ENCODE measurements around the gene CATSPERD.
A peak's percentile ranks its signal among the peaks of the same experiment; 100 is the strongest.
"Not testable (repeated sequence)": the region's sequence is repeated elsewhere in the genome, so short reads cannot be mapped to it uniquely, and the experiment has no call there.

Gene CATSPERD

DNA sequence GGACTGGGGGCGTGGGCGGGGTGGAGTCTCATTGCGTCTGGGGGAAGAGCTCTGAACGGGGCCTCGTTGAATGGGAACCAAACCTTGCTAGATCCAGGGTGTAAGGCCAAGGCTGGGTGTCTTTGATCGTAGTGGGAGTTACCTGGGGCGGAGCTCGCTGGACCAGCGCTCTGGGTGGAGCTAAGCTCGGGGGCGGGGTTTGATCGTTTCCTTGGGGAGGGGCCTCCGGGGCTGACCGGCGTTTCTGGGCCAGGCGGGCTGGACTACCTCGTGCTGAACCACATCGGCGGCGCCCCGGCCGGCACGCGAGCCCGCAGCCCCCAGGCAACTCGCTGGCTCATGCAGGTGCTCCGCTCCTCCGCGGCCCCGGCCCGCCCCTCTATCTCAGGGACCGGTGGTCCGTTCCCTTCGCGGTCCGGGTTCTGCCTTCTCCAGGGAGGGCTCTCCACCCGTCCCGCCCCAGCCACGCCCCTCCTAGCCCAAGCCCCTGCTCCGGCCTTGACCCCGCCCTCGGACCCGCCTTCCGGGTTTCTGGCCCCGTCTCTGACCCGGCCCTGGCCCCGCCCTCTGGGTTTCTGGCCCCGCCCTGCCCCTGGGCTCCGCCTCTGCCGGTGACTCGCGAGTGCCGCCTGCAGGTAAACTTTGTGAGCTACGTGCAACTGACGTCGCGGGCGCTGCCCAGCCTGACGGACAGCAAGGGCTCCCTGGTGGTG is 33.6 kb upstream of the CATSPERD start:
- peak; percentile 89 for DNase-seq (ENCODE audit: low read depth)

DNA sequence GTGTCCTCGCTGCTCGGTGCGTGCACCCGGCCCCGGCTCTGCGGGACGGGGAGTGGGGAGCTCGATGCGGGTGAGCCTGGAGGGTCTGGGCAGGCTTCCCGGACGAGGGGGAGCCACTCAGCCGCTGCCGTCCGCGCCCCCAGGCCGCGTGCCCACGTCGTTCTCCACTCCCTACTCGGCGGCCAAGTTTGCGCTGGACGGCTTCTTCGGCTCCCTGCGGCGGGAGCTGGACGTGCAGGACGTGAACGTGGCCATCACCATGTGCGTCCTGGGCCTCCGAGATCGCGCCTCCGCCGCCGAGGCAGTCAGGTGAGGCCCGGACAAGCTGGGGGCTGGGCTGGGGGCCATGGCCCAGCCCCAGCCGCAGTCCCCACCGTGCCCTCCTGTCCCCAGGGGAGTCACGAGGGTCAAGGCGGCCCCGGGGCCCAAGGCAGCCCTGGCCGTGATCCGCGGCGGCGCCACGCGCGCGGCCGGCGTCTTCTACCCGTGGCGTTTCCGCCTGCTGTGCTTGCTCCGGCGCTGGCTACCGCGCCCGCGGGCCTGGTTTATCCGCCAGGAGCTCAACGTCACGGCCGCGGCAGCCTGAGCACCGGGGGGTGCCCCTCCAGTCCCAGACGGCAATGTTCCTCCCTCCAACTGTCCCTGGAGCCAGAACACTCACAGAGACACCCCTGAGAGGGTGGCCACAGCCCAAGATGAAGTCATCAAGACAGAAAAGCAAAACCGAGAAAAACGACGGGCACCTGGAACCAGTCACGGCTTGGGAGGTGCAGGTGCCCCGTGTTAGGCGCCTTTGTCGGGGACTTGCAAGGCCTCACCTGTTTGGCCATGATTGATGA is 32.9 kb upstream of the CATSPERD start:
- no peak for DNase-seq (ENCODE audit: low read depth)

DNA sequence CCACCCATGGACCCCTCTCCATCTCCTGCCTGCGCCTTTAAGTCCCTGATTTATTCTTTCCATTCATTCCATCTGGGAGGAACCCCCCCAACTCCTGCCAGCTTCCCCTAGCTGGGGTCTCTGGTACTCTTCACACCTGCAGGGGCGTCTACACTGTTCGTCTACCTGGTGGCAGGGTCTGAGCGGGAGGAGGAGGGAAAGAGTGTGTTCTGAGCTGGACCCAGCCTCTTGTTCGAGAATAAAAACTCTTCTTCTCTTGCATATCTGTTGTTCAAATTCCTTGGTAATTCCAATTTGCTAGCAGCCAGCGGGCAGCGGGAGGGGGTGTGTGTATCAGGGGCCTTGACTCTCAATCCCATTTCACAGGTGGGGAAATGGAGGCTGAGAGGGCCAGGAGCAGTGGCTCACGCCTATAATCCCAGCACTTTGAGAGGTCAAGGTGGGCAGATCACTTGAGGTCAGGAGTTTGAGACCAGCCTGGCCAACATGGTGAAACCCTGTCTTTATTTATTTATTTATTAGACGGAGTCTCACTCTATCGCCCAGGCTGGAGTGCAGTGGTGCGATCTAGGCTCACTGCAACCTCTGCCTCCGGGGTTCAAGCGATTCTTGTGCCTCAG is 32.1 kb upstream of the CATSPERD start:
- not testable (repeated sequence) for DNase-seq (ENCODE audit: low read depth)

DNA sequence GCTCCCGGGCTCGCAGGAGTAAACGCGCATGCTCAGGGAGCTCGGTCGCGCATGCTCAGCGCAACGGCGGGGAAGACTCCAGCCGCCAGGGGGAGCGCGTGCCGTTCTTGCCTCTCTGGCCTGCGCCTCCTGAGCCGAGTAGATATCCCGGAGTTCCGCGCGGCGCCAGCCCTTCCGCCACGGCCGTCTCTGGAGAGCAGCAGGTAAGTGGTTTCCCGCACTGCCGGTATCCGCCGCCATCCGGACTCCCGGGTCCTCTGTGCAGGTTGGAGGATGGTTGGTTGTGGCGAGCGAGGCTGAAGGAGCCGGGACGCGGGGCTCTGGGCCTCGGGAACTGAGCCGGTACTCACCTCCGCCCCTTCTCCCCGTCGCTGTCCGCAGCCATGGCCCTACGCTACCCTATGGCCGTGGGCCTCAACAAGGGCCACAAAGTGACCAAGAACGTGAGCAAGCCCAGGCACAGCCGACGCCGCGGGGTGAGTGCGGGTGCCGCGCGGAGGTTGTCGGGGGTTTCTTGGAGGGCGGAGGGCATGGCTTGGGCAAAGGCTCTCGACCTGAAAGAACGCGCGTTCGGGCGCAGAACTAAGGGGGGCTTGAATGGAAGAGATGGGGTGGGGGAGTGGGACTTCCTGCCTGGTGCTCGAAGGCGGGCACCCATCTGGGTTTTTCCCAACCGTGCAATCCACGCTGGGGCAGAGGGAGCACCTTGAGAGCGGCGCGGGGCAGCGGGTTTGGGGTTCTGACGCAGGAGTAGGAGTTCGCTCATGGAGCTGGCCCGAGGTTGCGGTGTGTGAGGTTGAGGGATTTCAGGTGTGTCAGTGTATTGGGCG is 30.1 kb upstream of the CATSPERD start, which contains the start of gene RPL36:
RPL36 (plus strand) TSS at position 171 of the 830 bp plus-strand sequence; CDS start at position 384, 213 bp downstream.
- DNase-seq (ENCODE audit: low read depth): peak; percentile 95

DNA sequence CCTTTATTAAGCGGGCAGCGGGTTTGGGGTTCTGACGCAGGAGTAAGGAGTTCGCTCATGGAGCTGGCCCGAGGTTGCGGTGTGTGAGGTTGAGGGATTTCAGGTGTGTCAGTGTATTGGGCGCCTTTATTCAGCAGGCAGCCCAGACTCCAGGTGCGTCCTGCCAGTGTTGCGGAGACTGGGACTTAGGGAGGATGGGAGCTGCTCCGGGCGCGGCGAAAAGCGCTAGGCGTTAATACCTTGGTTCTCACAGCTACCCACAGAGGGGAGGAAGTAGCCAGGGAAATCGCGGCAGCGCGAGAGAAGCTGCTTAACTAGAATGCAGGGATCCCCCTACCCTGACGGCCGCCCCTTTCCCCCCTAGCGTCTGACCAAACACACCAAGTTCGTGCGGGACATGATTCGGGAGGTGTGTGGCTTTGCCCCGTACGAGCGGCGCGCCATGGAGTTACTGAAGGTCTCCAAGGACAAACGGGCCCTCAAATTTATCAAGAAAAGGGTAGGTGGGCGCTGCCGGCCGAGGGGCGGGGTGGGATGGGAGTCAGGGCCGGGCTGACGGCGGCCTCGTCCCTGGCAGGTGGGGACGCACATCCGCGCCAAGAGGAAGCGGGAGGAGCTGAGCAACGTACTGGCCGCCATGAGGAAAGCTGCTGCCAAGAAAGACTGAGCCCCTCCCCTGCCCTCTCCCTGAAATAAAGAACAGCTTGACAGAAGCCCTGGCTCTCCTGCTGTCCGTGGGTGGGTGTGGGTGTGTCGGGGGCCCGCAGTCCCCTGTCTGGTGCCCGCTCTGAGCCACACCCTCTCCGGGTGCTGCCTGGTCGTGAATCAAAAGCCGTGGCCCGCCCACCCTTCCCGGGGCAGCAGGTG is 29.2 kb upstream of the CATSPERD start:
- peak; percentile 63 for DNase-seq (ENCODE audit: low read depth)

DNA sequence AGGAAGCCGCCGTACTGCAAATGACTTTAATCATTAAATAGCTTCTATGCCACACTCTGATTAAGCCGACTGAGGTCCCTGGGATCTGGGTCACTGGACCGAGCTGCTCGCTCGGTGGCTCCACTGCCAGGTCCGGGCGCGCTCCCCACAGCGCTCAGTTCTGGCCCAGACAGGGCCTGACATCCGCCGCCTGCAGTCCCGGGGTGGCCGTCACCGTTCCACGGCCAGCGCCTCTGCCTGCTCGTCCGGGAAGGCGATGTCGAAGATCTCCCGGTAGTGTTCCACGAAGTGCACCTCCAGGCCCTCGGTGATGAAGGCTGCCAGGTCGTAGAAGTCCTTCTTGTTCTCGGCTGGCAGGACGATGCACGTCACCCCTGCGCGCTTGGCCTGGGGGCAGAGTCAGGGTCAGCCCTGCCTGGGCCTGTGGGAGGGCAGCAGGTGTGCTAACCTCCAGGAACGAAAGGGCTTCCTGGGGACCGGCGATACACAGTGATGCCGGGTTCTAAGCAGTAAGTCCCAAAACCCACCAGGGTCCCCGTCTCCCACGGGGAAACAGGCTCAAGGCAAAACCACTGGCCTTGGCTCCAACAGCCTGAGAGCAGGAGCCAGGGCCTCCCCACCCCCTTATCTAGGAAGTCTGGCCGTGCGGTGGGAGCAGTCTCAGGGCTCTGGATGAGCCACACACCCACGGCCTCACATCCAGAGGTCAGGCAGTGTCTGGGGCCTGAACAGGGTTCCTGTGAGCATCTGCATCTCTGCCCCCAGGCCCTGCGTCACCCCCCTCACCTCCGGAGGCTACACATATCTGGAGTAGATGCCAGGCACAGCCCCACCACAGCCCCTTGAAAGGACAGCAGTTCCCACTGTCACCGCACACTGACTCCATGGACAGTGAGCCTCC is 28.4 kb upstream of the CATSPERD start:
- DNase-seq (ENCODE audit: low read depth): no peak

DNA sequence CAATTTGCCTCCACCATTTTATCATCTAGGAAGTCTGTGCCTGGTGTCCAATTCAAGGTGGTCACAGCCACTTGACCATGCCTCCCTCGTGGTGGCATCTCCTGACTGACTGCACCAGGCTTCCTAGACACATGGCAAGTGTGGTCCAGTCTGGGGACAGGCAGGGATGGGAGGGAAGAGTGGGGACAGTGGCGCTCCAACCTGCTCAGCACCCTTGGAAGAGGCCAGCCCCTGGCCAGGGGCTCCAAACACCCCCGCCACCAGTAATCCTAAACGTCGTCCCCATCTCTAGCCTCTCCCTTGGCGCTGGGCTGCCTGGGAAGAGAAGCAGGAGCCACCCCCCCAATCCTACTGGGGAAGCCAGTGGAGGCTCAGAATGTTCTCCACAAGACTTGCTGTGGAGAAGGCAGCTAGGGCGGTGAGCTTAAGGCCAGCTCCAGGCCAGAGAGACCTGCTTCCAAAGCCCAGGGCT is 27.7 kb upstream of the CATSPERD start:
- DNase-seq (ENCODE audit: low read depth): no peak

DNA sequence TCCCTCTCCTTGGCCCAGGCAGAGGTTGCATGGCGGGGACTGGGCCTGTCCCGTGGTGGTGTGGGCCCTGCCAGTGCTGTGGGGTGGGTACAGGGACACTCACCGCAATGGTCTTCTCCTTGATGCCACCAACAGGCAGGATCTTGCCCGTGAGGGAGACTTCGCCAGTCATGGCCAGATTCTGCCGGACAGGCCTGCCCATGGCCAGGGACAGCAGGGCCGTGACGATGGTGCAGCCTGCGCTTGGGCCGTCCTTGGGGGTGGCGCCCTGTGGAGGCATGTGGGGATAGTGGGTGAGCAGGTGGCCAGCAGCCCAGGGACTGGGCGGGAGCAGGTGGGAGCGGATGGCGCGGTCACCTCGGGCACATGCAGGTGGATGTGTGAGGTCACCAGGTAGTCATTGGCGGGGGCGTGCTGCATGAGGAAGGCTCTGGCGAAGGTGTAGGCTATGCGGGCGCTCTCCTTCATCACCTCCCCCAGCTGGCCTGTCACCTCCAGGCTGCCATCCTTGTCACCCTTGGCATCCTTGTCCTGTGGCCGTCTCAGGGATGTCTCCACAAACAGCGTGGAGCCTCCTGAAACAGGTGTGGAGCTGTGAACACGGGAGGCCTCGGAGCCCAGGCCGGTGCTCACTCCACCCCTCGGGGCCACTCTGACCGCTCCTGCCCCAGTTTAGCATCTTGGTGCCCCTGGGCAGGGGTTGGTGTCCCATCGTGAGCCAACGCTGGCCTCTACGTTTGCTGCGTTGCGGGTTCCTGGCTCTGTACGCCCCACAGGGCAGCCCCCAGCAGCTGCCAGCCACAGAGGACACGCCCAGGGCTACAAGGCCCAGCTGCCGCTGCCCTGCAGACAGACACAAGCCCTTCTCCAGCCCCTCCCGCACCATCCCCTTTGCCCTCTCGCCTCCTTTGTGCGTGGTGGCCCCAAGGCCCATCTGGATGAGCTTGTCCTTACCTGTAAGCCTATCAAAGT is 27.0 kb upstream of the CATSPERD start:
- DNase-seq (ENCODE audit: low read depth): no peak

GRCh38 chr19:5694167-5694955 is 26.1 kb upstream of the CATSPERD start:
- DNase-seq (ENCODE audit: low read depth): no peak

- no peak for DNase-seq (ENCODE audit: low read depth)
These were observed 25.3 kb upstream of the CATSPERD start for GRCh38 chr19:5694956-5695648.

DNA sequence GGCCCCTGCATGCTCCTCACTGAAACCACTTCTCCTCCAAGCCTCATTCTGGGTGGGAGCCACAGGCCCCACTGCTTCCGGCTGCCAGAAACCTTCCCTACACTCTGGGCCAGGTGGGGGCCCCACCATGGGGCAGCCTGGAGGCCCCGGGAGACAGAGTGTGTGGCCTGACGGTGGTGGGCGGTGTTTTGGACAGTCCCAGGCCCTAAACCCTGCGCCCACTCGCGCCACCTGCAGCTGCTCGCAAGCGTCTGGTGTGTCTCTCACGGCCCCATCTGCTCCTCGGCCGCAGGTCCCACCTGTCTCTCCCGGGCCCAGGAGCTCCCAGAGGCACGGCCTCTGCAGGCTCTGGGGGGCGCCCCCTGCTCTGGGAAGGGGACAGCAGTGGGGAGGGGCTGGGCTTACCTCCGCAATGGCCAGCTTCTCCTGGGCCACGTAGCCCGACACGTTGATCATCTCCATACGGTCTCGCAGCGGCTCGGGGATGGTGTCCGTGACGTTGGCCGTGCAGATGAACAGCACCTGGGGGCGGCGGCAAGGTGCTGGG is 24.7 kb upstream of the CATSPERD start:
- DNase-seq (ENCODE audit: low read depth): no peak

DNA sequence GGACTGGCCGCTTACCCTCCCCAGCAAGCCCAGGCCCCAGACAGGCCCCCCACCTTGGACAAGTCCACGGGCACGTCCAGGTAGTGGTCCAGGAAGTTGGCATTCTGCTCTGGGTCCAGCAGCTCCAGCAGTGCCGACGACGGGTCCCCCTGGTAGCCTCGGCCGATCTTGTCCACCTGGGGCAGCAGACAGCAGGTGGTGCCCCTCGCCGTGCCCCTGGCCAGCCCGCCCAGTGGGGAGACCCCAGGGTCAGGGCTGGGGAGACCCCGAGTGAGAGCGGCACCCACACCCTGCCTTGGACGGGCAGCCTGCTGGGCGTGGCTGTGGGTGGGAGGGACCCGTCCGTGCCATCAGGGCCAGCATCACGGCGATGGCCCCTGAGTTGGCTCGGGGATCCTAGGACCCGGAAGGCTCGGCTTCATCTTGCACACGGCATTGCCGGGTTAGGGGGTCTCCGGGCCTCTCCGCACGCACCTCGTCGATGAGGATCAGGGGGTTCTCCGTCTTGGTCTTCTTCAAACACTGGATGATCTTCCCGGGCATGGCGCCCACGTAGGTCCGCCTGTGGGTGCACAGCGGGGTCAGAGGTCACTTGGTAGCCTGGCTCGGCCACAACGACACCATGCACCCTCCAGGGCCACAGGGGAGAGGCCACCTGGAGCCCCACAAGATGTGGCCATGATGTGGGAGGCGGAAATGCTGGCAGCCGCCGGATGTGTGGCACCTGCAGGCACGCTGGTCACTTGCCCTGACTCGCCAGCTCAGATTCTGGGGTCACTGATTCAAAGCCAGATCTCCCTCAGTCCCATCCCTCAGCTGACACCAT is 24.0 kb upstream of the CATSPERD start:
- DNase-seq (ENCODE audit: low read depth): no peak

DNA sequence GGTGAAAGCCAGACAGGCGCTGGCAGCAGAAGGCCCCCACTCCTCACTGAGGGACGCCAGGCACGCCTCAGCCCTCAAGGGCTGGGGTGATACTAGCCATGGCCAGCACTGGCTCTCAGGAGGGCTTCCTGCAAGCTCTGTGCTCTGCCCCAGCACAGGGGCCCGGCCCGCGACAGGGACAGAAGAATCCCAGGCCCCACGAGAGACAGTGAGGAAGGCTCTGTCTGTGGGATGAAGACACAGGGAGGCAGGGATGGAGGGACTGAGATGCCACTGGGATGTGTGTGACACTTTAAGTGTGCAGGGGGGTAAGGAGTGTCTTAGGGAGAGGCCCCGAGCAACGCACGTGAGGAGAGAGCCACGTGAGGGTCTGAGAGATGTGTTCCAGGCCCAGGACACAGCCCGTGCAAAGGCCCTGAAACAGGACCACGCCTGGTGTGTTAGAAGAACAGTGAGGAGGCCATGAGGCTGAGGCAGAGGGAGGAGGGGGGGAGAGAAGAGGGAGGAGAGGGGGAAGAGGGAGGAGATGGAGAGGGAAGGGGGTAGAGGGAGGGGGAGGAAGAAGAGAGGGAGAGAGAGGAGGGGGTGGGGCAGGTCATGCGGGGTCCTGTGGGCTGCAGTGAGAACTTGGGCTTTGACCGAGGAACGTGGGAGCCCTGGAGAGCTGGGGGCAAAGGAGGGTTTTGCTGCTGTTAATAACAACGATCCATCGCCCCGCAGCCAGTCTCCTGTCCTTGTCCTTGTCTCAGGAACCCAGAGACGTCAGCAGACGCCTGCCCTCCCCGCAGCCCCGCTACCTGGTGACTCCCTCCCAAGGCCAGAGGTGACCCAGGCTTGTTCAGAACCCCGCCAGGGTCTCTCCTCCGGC is 23.2 kb upstream of the CATSPERD start:
- DNase-seq (ENCODE audit: low read depth): no peak

GRCh38 chr19:5697890-5698634 is 22.4 kb upstream of the CATSPERD start:
- DNase-seq (ENCODE audit: low read depth): no peak

Data from fibroblast of gingiva (primary cell).